GM18909 (cell line): ENCODE measurements around the gene ABCB10.
"Not testable (repeated sequence)": the region's sequence is repeated elsewhere in the genome, so short reads cannot be mapped to it uniquely, and the experiment has no call there.

Experiments used
- ATAC-seq: cut with Tn5 transposase; IDR thresholded peaks from one replicate; pipeline ENCODE4 v1.9.1; 2021; ENCODE audit warnings: mild to moderate bottlenecking; ENCODE audit not compliant: unreplicated experiment, poor library complexity

The ABCB10 gene

GRCh38 chr1:229574679-229575442 is 16.4 kb upstream of the ABCB10 start:
- no peak for ATAC-seq

GRCh38 chr1:229572286-229572685 is 13.8 kb upstream of the ABCB10 start:
- no peak for ATAC-seq

GRCh38 chr1:229570891-229571516 is 12.5 kb upstream of the ABCB10 start:
- ATAC-seq, result no peak

GRCh38 chr1:229570305-229570704 is 11.8 kb upstream of the ABCB10 start:
- no peak for ATAC-seq

GRCh38 chr1:229567109-229567868 is 8.8 kb upstream of the ABCB10 start:
- no peak for ATAC-seq

GRCh38 chr1:229563701-229564100 is 5.2 kb upstream of the ABCB10 start:
- no peak for ATAC-seq

GRCh38 chr1:229563241-229563640 is 4.7 kb upstream of the ABCB10 start:
- ATAC-seq, result no peak

- ATAC-seq, result no peak
Measured at GRCh38 chr1:229562686-229563085, 4.2 kb upstream of the ABCB10 start.

GRCh38 chr1:229561141-229561540 is 2.6 kb upstream of the ABCB10 start:
- ATAC-seq, result no peak

GRCh38 chr1:229560124-229560523 is 1.6 kb upstream of the ABCB10 start:
- ATAC-seq, result not testable (repeated sequence)

GRCh38 chr1:229559336-229559801 is 862 bp upstream of the ABCB10 start:
- not testable (repeated sequence) for ATAC-seq

- ATAC-seq, result peak; percentile 36
Measured at GRCh38 chr1:229557913-229558414, 543 bp downstream of the ABCB10 start.

GRCh38 chr1:229557200-229557850 is 1.2 kb downstream of the ABCB10 start:
- ATAC-seq, result no peak

GRCh38 chr1:229554886-229555621 is 3.5 kb downstream of the ABCB10 start:
- ATAC-seq, result no peak

- ATAC-seq, result no peak
Measured at GRCh38 chr1:229553621-229554130, 4.8 kb downstream of the ABCB10 start.

- no peak for ATAC-seq
Measured at GRCh38 chr1:229552732-229553131, 5.8 kb downstream of the ABCB10 start.

- no peak for ATAC-seq
Measured at GRCh38 chr1:229550812-229551567, 7.5 kb downstream of the ABCB10 start.

- ATAC-seq, result no peak
Measured at GRCh38 chr1:229547542-229547941, 11.0 kb downstream of the ABCB10 start.

- no peak for ATAC-seq
Measured at GRCh38 chr1:229544587-229544986, 13.9 kb downstream of the ABCB10 start.
